Astrocyte (in vitro differentiated cells and primary cell): Measurements from ENCODE around the gene SBF1. TPM values are rescaled to one million over a fixed set of nuclear protein-coding genes. Genes with fewer than 3 reads are reported as not detected.

Experiments
- DNase-seq: peaks from one replicate; pipeline ENCODE4 v3.0.0-alpha.2; 2010; ENCODE audit warnings: low read depth
- FAIRE-seq: peaks from 2 replicates; lab custom pipeline; 2011; peaks lifted over from hg19 to GRCh38; lab: Jason Lieb, UNC
- H2AFZ ChIP-seq: 2 replicates; pipeline ENCODE4 v1.6.0; 2012; ENCODE audit warnings: low read depth, low read length, inconsistent platforms
- H3K27ac ChIP-seq: 2 replicates; pipeline ENCODE4 v1.5.1; 2011; ENCODE audit warnings: low read depth, low read length, inconsistent platforms
- H3K27me3 ChIP-seq: 2 replicates; pipeline ENCODE4 v1.6.0; 2011; ENCODE audit warnings: low read length, inconsistent platforms; ENCODE audit not compliant: insufficient read depth
- H3K36me3 ChIP-seq: 2 replicates; pipeline ENCODE4 v1.5.1; 2011; ENCODE audit warnings: low read length, inconsistent platforms; ENCODE audit not compliant: insufficient read depth
- H3K4me1 ChIP-seq: 2 replicates; pipeline ENCODE4 v1.5.1; 2011; ENCODE audit warnings: low read length, inconsistent platforms; ENCODE audit not compliant: insufficient read depth
- H3K4me2 ChIP-seq: 2 replicates; pipeline ENCODE4 v1.6.0; 2012; ENCODE audit warnings: low read length, inconsistent platforms
- H3K4me3 ChIP-seq: 2 replicates; pipeline ENCODE4 v1.5.1; 2011; ENCODE audit warnings: low read depth, mild to moderate bottlenecking, low read length, inconsistent platforms; ENCODE audit not compliant: insufficient read depth
- H3K79me2 ChIP-seq: 2 replicates; pipeline ENCODE4 v1.6.0; 2012; ENCODE audit warnings: mild to moderate bottlenecking, low read length, inconsistent platforms; ENCODE audit not compliant: insufficient read depth
- H3K9ac ChIP-seq: 2 replicates; pipeline ENCODE4 v1.6.0; 2012; ENCODE audit warnings: mild to moderate bottlenecking, low read length, inconsistent platforms
- H3K9me3 ChIP-seq: 2 replicates; pipeline ENCODE4 v1.5.1; 2012; ENCODE audit warnings: low read depth, mild to moderate bottlenecking, low read length, inconsistent platforms; ENCODE audit not compliant: insufficient read depth
- H4K20me1 ChIP-seq: 2 replicates; pipeline ENCODE4 v1.6.0; 2012; ENCODE audit warnings: low read length, inconsistent platforms; ENCODE audit not compliant: insufficient read depth
- H3K27ac Mint-ChIP-seq: one replicate; pipeline ENCODE4 v1.8.0; 2021; ENCODE audit warnings: mild to moderate bottlenecking, mixed read lengths; ENCODE audit not compliant: unreplicated experiment
- H3K27me3 Mint-ChIP-seq: one replicate; pipeline ENCODE4 v1.8.0; 2021; ENCODE audit warnings: low read depth, mixed read lengths; ENCODE audit not compliant: unreplicated experiment
- H3K36me3 Mint-ChIP-seq: one replicate; pipeline ENCODE4 v1.8.0; 2021; ENCODE audit warnings: low read depth, mixed read lengths; ENCODE audit not compliant: unreplicated experiment
- H3K4me1 Mint-ChIP-seq: one replicate; pipeline ENCODE4 v1.8.0; 2021; ENCODE audit warnings: low read depth, mixed read lengths; ENCODE audit not compliant: unreplicated experiment
- H3K4me3 Mint-ChIP-seq: one replicate; pipeline ENCODE4 v1.8.0; 2021; ENCODE audit warnings: mild to moderate bottlenecking, moderate library complexity, mixed read lengths; ENCODE audit not compliant: unreplicated experiment
- H3K9me3 Mint-ChIP-seq: one replicate; pipeline ENCODE4 v1.8.0; 2021; ENCODE audit warnings: mild to moderate bottlenecking, mixed read lengths; ENCODE audit not compliant: unreplicated experiment
- EZH2 ChIP-seq: IDR thresholded peaks from 2 replicates; pipeline ENCODE4 v1.6.1; 2012; ENCODE audit warnings: mild to moderate bottlenecking, low read length, inconsistent platforms; ENCODE audit not compliant: insufficient read depth
- total RNA-seq: library from RNA; stranded (reverse); gene quantifications from 2 replicates; pipeline ENCODE4 v1.2.1, GENCODE V29; 2021
- TF ChIP-seq, protein P1 (sequence below): IDR thresholded peaks from 2 replicates; pipeline ENCODE4 v1.5.1; 2011; ENCODE audit warnings: low read depth, mild to moderate bottlenecking, inconsistent platforms, low read length, moderate library complexity; ENCODE audit not compliant: insufficient read depth

Gene SBF1
- total RNA-seq, 1 donor from 2014 or later, result 75.4 TPM

DNA sequence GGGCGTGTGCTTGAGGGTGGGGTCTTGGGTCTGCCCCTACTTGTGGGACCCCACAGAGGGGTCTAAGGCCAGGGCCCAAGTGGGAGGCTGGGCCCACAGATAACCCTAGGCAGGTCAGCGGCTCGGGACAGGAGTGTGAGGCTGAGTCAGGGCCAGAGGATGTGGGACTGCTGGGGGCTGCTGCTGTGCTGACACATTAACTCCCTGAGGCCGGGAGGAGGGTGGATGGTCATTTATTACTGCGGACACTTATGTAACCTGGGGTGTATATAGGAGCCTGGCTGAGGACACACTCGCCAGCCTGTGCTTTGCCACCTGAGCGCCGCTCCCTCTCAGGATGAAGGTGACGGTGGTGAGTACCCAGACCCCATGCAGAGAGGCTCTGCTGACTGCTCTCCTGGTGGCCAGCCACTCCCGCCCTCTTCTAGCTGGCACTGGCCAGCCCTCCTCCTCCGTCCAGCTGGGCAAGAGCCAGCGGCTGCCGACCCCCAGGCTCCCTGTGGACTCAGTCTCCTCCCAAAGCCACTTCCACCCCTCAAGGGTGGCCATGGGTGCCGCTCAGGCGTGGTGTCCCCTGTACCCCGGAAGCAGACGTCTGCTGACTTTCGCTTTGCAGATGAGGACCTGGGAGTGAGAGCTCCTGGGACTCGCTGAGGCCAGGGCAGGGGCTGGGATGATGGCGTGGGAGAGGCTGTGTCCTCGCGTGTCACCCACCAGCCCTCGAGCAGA is 11.9 kb upstream of the SBF1 start, which contains the start of gene MIOX:
Gene MIOX (plus strand): TSS at position 299 of the 729 bp plus-strand sequence. CDS start 39 bp downstream, at position 338.
- Mint-ChIP-seq H3K4me3 (no peak within 1 kb of the TSS), H3K27me3 (peaks cover 7% of the 10 kb centered on the region), H3K36me3 (peaks cover 5% of the 10 kb centered on the region), H3K4me1 (peaks cover 6% of the 10 kb centered on the region), H3K27ac (no peak within 1 kb of the TSS), H3K9me3 (no peaks in the 10 kb centered on the region)
- Histone ChIP-seq H4K20me1 (no peaks in the 10 kb centered on the region), H3K27ac (no peak within 1 kb of the TSS), H3K4me3 (no peak within 1 kb of the TSS), H3K4me2 (no peak within 1 kb of the TSS), H3K9ac (no peak within 1 kb of the TSS), H3K27me3 (peaks cover 6% of the 10 kb centered on the region), H3K79me2 (no peaks in the 10 kb centered on the region), H3K9me3 (no peaks in the 10 kb centered on the region), H2AFZ (no peak within 1 kb of the TSS), H3K36me3 (no peaks in the 10 kb centered on the region), H3K4me1 (peaks cover 7% of the 10 kb centered on the region)
- FAIRE-seq (no peak), DNase-seq (no peak)
- TF ChIP-seq EZH2, result no peak
- TF ChIP-seq, protein P1, sequence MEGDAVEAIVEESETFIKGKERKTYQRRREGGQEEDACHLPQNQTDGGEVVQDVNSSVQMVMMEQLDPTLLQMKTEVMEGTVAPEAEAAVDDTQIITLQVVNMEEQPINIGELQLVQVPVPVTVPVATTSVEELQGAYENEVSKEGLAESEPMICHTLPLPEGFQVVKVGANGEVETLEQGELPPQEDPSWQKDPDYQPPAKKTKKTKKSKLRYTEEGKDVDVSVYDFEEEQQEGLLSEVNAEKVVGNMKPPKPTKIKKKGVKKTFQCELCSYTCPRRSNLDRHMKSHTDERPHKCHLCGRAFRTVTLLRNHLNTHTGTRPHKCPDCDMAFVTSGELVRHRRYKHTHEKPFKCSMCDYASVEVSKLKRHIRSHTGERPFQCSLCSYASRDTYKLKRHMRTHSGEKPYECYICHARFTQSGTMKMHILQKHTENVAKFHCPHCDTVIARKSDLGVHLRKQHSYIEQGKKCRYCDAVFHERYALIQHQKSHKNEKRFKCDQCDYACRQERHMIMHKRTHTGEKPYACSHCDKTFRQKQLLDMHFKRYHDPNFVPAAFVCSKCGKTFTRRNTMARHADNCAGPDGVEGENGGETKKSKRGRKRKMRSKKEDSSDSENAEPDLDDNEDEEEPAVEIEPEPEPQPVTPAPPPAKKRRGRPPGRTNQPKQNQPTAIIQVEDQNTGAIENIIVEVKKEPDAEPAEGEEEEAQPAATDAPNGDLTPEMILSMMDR, result no peak

DNA sequence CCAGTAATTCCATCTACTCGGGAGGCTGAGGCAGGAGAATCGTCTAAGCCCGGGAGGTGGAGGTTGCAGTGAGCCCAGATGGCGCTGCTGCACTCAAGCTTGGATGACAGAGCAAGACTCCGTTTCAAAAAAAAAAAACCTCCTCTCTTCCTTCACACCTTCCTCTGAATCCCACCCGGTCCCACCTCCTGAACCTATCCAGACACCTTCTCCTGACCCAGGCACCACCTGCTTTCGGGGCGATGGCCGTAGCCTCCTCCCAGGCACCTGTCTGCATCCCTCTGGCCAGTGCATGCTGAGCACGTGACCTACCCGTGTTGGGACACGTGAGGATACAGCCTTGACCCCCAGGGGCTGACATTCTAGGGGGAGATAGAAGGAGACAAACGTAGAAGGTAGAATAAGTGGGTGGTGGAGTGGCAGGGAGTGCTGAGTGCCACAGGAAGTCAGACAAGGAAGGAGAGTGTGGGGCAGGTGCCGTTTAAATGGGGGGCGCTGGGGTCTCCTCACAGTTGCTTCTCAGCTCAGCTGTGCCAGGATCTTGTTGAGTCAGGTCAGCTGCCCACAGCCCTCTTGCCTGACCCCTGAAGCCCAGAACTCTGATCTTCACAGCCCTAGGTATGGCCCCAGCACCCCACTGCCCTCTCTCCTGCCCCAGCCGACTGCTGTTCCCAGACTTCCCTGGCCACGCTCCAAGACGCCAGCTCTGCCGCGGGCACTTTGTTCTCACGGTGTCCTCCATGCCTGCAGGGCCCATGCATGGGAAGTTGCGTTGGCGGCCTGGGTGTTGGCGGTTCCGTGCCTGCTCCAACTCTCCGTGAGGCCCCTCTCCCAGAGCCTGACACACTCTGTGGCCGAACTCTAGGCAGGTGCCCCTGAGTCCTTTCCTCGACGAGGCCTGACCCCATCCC is 10.6 kb upstream of the SBF1 start:
- no peak overlapping the region for H3K9ac ChIP-seq
- no peaks in the 10 kb centered on the region for H3K79me2 ChIP-seq
- H3K36me3 Mint-ChIP-seq, result peaks cover 5% of the 10 kb centered on the region
- no peak overlapping the region for H3K4me3 ChIP-seq
- H4K20me1 ChIP-seq, result no peaks in the 10 kb centered on the region
- H3K4me3 Mint-ChIP-seq, result peak overlapping the region; percentile 14
- H3K4me1 Mint-ChIP-seq, result peaks cover 6% of the 10 kb centered on the region
- DNase-seq (no peak), FAIRE-seq (no peak)
- TF ChIP-seq, protein P1, result no peak
- TF ChIP-seq EZH2, result no peak
- H2AFZ ChIP-seq, result no peak overlapping the region
- H3K4me1 ChIP-seq, result peaks cover 7% of the 10 kb centered on the region
- H3K9me3 ChIP-seq, result no peaks in the 10 kb centered on the region
- H3K9me3 Mint-ChIP-seq, result no peaks in the 10 kb centered on the region
- no peak overlapping the region for H3K27ac Mint-ChIP-seq
- no peaks in the 10 kb centered on the region for H3K36me3 ChIP-seq
- no peak overlapping the region for H3K4me2 ChIP-seq
- H3K27me3 ChIP-seq, result peaks cover 12% of the 10 kb centered on the region
- no peak overlapping the region for H3K27ac ChIP-seq
- H3K27me3 Mint-ChIP-seq, result peaks cover 6% of the 10 kb centered on the region
